PC-9 (cell line): Measurements from ENCODE around the gene SPI1. TPM values are rescaled to one million over a fixed set of nuclear protein-coding genes. Genes with fewer than 3 reads are reported as not detected.

Experiments used
- BruUV-seq: library from RNA; stranded (reverse); fragments of 400-500 nt; replicated peaks from 2 replicates; lab custom pipeline; 2021; lab: Mats Ljungman, UMichigan
- CTCF ChIA-PET: fragments of 300-600 bp; sonication (Branson Sonifier 250); formaldehyde crosslinking; loops from one replicate; lab custom pipeline; 2022; ENCODE audit warnings: antibody characterized with exemption; lab: Charles Lee
- POLR2A ChIA-PET: fragments of 300-600 bp; sonication (Branson Sonifier 250); formaldehyde crosslinking; loops from one replicate; lab custom pipeline; 2022; ENCODE audit warnings: antibody characterized with exemption; ENCODE audit not compliant: unreplicated experiment; lab: Charles Lee
- DNase-seq, 2 experiments: peaks; one replicate each; pipeline versions ENCODE4 v3.0.0 to v3.0.0-alpha.2; 2015 to 2022; ENCODE audit warnings: mixed read lengths in 1 of 2
- H2AFZ ChIP-seq: fragments of 200-600 bp; sonication (generic); 2 replicates; pipeline ENCODE4 v1.8.1; 2017; ENCODE audit warnings: antibody characterized with exemption
- H3F3A ChIP-seq: fragments of 200-600 bp; sonication (generic); 2 replicates; pipeline ENCODE4 v1.8.1; 2017; ENCODE audit warnings: antibody characterized with exemption, mild to moderate bottlenecking, low read depth; ENCODE audit not compliant: insufficient read depth
- H3K27ac ChIP-seq: fragments of 200-600 bp; sonication (generic); 2 replicates; pipeline ENCODE4 v1.6.1; 2016; ENCODE audit warnings: mixed run types
- H3K27me3 ChIP-seq: fragments of 200-600 bp; sonication (generic); 2 replicates; pipeline ENCODE4 v1.6.1; 2016; ENCODE audit warnings: low read depth, mixed run types; ENCODE audit not compliant: insufficient read depth
- H3K36me3 ChIP-seq: fragments of 200-600 bp; sonication (generic); 2 replicates; pipeline ENCODE4 v1.6.1; 2016; ENCODE audit warnings: low read depth, mixed run types
- H3K4me1 ChIP-seq: fragments of 200-600 bp; sonication (generic); replicated peaks from 2 replicates; pipeline ENCODE4 v1.6.1; 2016; ENCODE audit warnings: mixed run types; ENCODE audit not compliant: insufficient read depth
- H3K4me2 ChIP-seq: fragments of 200-600 bp; sonication (generic); 2 replicates; pipeline ENCODE4 v1.6.1; 2017; ENCODE audit warnings: mixed run types
- H3K4me3 ChIP-seq: fragments of 200-600 bp; sonication (generic); 2 replicates; pipeline ENCODE4 v1.6.1; 2016; ENCODE audit warnings: mixed run types
- H3K79me2 ChIP-seq: fragments of 200-600 bp; sonication (generic); 2 replicates; pipeline ENCODE4 v1.6.1; 2017; ENCODE audit warnings: low read depth, mixed run types
- H3K9me2 ChIP-seq: fragments of 200-600 bp; sonication (generic); 2 replicates; pipeline ENCODE4 v1.8.1; 2017; ENCODE audit warnings: mild to moderate bottlenecking; ENCODE audit not compliant: insufficient read depth
- H3K9me3 ChIP-seq: fragments of 200-600 bp; sonication (generic); 2 replicates; pipeline ENCODE4 v1.8.1; 2016; ENCODE audit warnings: low read depth; ENCODE audit not compliant: insufficient read depth
- H4K20me1 ChIP-seq: fragments of 200-600 bp; sonication (generic); 2 replicates; pipeline ENCODE4 v1.8.1; 2017; ENCODE audit not compliant: insufficient read depth
- CTCF ChIP-seq: fragments of 200-600 bp; sonication (generic); conservative IDR thresholded peaks from 2 replicates; pipeline ENCODE4 v1.6.1; 2017; ENCODE audit warnings: mixed run types, antibody characterized with exemption, mild to moderate bottlenecking, moderate library complexity
- EZH2 ChIP-seq: fragments of 200-600 bp; sonication (generic); IDR thresholded peaks from 2 replicates; pipeline ENCODE4 v1.8.0; 2017; ENCODE audit warnings: antibody characterized with exemption, low read depth
- intact Hi-C: fragments of 100-400 bp; cut with micrococcal nuclease; formaldehyde crosslinking; loops from one replicate; pipeline ENCODE4 v1.10.0; 2022; ENCODE audit not compliant: unreplicated experiment
- total RNA-seq: library from RNA; stranded (reverse); gene quantifications from 2 replicates; pipeline ENCODE4 v1.2.3, GENCODE V29; 2021

Gene SPI1
- total RNA-seq, 1 experiment from 2014 or later = not detected

- no peak within 1 kb of the TSS for H3K4me3 ChIP-seq
- peak in 1 of 2 experiments; percentile 9 for DNase-seq
- no peak within 1 kb of the TSS for H2AFZ ChIP-seq
- intact Hi-C loops = no loop called here
- CTCF ChIA-PET = no interaction called here
- no peaks in the 10 kb centered on the region for H4K20me1 ChIP-seq
- no peaks in the 10 kb centered on the region for H3K79me2 ChIP-seq
- peaks cover 22% of the 10 kb centered on the region; the same call in 1 of the 2 replicates for H3F3A ChIP-seq
- H3K4me2 ChIP-seq = no peak within 1 kb of the TSS
- no TSS peak for BruUV-seq
- no peak within 1 kb of the TSS for H3K27ac ChIP-seq
- POLR2A ChIA-PET = no interaction called here
- no peaks in the 10 kb centered on the region for H3K27me3 ChIP-seq
- H3K9me3 ChIP-seq = no peaks in the 10 kb centered on the region
- H3K4me1 ChIP-seq = no peaks in the 10 kb centered on the region
- no peaks in the 10 kb centered on the region for H3K9me2 ChIP-seq
- H3K36me3 ChIP-seq = no peaks in the 10 kb centered on the region
- no peak for TF ChIP-seq EZH2
- TF ChIP-seq CTCF = no peak
These were observed 25.8 kb downstream of the SPI1 start, which contains the start of gene MYBPC3 for GRCh38 chr11:47352556-47352955. MYBPC3 (minus strand) TSS chr11:47352702; CDS start chr11:47352647, 55 bp downstream.

- DNase-seq = peak in 1 of 2 experiments; percentile 24
- Histone ChIP-seq H3K4me3 (no peak overlapping the region), H3K36me3 (no peaks in the 10 kb centered on the region), H2AFZ (no peak overlapping the region), H3K27me3 (peaks cover 10% of the 10 kb centered on the region), H3F3A (peaks cover 11% of the 10 kb centered on the region; the same call in 1 of the 2 replicates), H3K79me2 (no peaks in the 10 kb centered on the region), H3K9me3 (no peaks in the 10 kb centered on the region), H3K27ac (no peak overlapping the region), H3K4me2 (no peak overlapping the region), H3K9me2 (no peaks in the 10 kb centered on the region), H3K4me1 (no peaks in the 10 kb centered on the region), H4K20me1 (no peaks in the 10 kb centered on the region)
- TF ChIP-seq EZH2 = no peak
- no peak for TF ChIP-seq CTCF
- no TSS peak for BruUV-seq
- intact Hi-C loops = no loop called here
- POLR2A ChIA-PET = no interaction called here
- CTCF ChIA-PET = no interaction called here
These were observed 26.9 kb downstream of the SPI1 start for GRCh38 chr11:47351156-47352126.

GRCh38 chr11:47350315-47350714 lies 28.0 kb downstream of the SPI1 start:
- Histone ChIP-seq H3K4me3 (no peak overlapping the region), H2AFZ (no peak overlapping the region), H3F3A (no peaks in the 10 kb centered on the region; the same call in 1 of the 2 replicates), H4K20me1 (no peaks in the 10 kb centered on the region), H3K27ac (no peak overlapping the region), H3K27me3 (peaks cover 22% of the 10 kb centered on the region), H3K9me2 (no peaks in the 10 kb centered on the region), H3K36me3 (no peaks in the 10 kb centered on the region), H3K4me2 (no peak overlapping the region), H3K79me2 (no peaks in the 10 kb centered on the region), H3K9me3 (no peaks in the 10 kb centered on the region), H3K4me1 (no peaks in the 10 kb centered on the region)
- POLR2A ChIA-PET = no interaction called here
- TF ChIP-seq EZH2 = no peak
- TF ChIP-seq CTCF = no peak
- BruUV-seq = no TSS peak
- intact Hi-C loops = no loop called here
- DNase-seq = peak in 1 of 2 experiments; percentile 23
- CTCF ChIA-PET = interaction anchor here (0.7 kb wide), 1 partner anchor 91 kb away, joined by 3 read pairs; no protein-coding TSS in a partner anchor
